B cell (primary cell): ENCODE data around the gene KDM3B. TPM values are rescaled to one million over a fixed set of nuclear protein-coding genes. Genes with fewer than 3 reads are reported as not detected.

Source experiments
- ATAC-seq: fragments of 200-7000 bp; cut with Tn5 transposase; one replicate; pipeline ENCODE4 v1.10.0; 2021; ENCODE audit warnings: low read depth, mild to moderate bottlenecking, moderate number of reproducible peaks, moderate library complexity
- CTCF ChIA-PET: fragments of 350-600 bp; sonication (Branson Sonifier 250); formaldehyde crosslinking; loops from one replicate; lab custom pipeline; 2021; ENCODE audit warnings: antibody characterized with exemption, inconsistent platforms; lab: Charles Lee
- POLR2A ChIA-PET: fragments of 350-600 bp; sonication (Branson Sonifier 250); formaldehyde crosslinking; loops from one replicate; lab custom pipeline; 2021; ENCODE audit warnings: antibody characterized with exemption; lab: Charles Lee
- DNase-seq: peaks from one replicate; pipeline ENCODE4 v3.0.0; 2013
- H2AFZ ChIP-seq: 2 replicates; pipeline ENCODE4 v1.6.1; 2012; ENCODE audit warnings: mild to moderate bottlenecking, low read depth, low read length; ENCODE audit not compliant: insufficient read depth, poor library complexity, severe bottlenecking
- H3K27ac ChIP-seq, 2 donors: 1 replicate in 1 of 2; 2 replicates in 1 of 2; pipeline ENCODE4 v1.5.1; 2012 to 2013; ENCODE audit warnings: low read length in 2 of 2, mild to moderate bottlenecking in 2 of 2, moderate library complexity in 1 of 2
- H3K27me3 ChIP-seq, 4 experiments: fragments of 200-600 bp in 1 of 4; sonication (generic) in 1 of 4; replicated peaks in 1 of 4; 1 replicate in 2 of 4; 2 replicates in 2 of 4; pipeline versions ENCODE4 v1.6.1 to v1.7.0; 2013 to 2016; ENCODE audit warnings: low read length in 3 of 4, mild to moderate bottlenecking in 2 of 4, mixed read lengths in 1 of 4, moderate library complexity in 1 of 4; ENCODE audit not compliant: insufficient read depth in 4 of 4, control insufficient read depth in 3 of 4; ENCODE audit errors: control extremely low read depth in 1 of 4
- H3K36me3 ChIP-seq, 2 experiments: replicated peaks in 1 of 2; 1 replicate in 1 of 2; 2 replicates in 1 of 2; pipeline versions ENCODE4 v1.6.1 to v1.7.1; 2013; ENCODE audit warnings: low read length in 1 of 2; ENCODE audit not compliant: insufficient read depth in 2 of 2, control insufficient read depth in 1 of 2; ENCODE audit errors: control extremely low read depth in 1 of 2, extremely low read depth in 1 of 2
- H3K4me1 ChIP-seq, 2 donors: fragments of 200-600 bp in 1 of 2; sonication (generic) in 1 of 2; 1 replicate in 1 of 2; 2 replicates in 1 of 2; pipeline versions ENCODE4 v1.5.1 to v1.6.1; 2013 to 2017; ENCODE audit warnings: low read length in 2 of 2; ENCODE audit not compliant: control insufficient read depth in 2 of 2, insufficient read depth in 2 of 2
- H3K4me2 ChIP-seq: replicated peaks from 2 replicates; pipeline ENCODE3; 2012; ENCODE audit warnings: mild to moderate bottlenecking, low read depth, low read length; ENCODE audit not compliant: poor library complexity, severe bottlenecking
- H3K4me3 ChIP-seq, 5 experiments: fragments of 200-600 bp in 1 of 5; sonication (generic) in 1 of 5; 1 replicate in 3 of 5; 2 replicates in 2 of 5; pipeline versions ENCODE4 v1.5.1 to v1.7.0; 2011 to 2016; ENCODE audit warnings: low read length in 4 of 5, mild to moderate bottlenecking in 4 of 5, low read depth in 2 of 5, control low read depth in 1 of 5, moderate library complexity in 1 of 5; ENCODE audit not compliant: insufficient read depth in 1 of 5; ENCODE audit errors: control extremely low read depth in 1 of 5, extremely low read depth in 1 of 5
- H3K79me2 ChIP-seq: fragments of 200-600 bp; sonication (generic); one replicate; pipeline ENCODE4 v1.6.0; 2016; ENCODE audit warnings: low read length; ENCODE audit not compliant: control insufficient read depth, insufficient read depth
- H3K9ac ChIP-seq: fragments of 200-600 bp; sonication (generic); 2 replicates; pipeline ENCODE4 v1.6.1; 2017; ENCODE audit warnings: mild to moderate bottlenecking, low read length, moderate library complexity
- H3K9me3 ChIP-seq, 3 donors: one replicate each; pipeline versions ENCODE4 v1.6.1 to v1.7.1; 2013; ENCODE audit warnings: low read length in 2 of 3; ENCODE audit not compliant: control insufficient read depth in 2 of 3, insufficient read depth in 1 of 3; ENCODE audit errors: control extremely low read depth in 1 of 3
- H4K20me1 ChIP-seq: 2 replicates; pipeline ENCODE4 v1.6.0; 2012; ENCODE audit warnings: mild to moderate bottlenecking, low read length; ENCODE audit not compliant: insufficient read depth, control insufficient read depth, poor library complexity, severe bottlenecking
- H3K27ac Mint-ChIP-seq: one replicate; pipeline ENCODE4 v1.8.0; 2021; ENCODE audit warnings: mixed read lengths
- H3K27me3 Mint-ChIP-seq: one replicate; pipeline ENCODE4 v1.8.0; 2021; ENCODE audit warnings: mixed read lengths
- H3K4me1 Mint-ChIP-seq: one replicate; pipeline ENCODE4 v1.8.0; 2021; ENCODE audit warnings: mixed read lengths
- H3K4me3 Mint-ChIP-seq: one replicate; pipeline ENCODE4 v1.8.0; 2021; ENCODE audit warnings: mixed read lengths
- H3K9me3 Mint-ChIP-seq: one replicate; pipeline ENCODE4 v1.8.0; 2022; ENCODE audit warnings: mixed read lengths; ENCODE audit not compliant: insufficient read depth
- CTCF ChIP-seq: fragments of 200-600 bp; IDR thresholded peaks from one replicate; pipeline ENCODE4 v1.8.0; 2022; ENCODE audit warnings: antibody characterized with exemption, mild to moderate bottlenecking
- EZH2 ChIP-seq: IDR thresholded peaks from 2 replicates; pipeline ENCODE4 v1.6.1; 2012; ENCODE audit warnings: borderline replicate concordance, low read depth, mild to moderate bottlenecking, moderate library complexity, low read length; ENCODE audit not compliant: insufficient read depth, poor library complexity, severe bottlenecking
- WGBS: methylation state at CpG from one replicate; pipeline ENCODE4 v1.1.5; 2013; ENCODE audit warnings: missing lambda C conversion rate; ENCODE audit not compliant: insufficient coverage; 5-methylcytosine and 5-hydroxymethylcytosine counted together
- intact Hi-C: fragments of 100-400 bp; cut with micrococcal nuclease; formaldehyde crosslinking; loops from one replicate; pipeline ENCODE4 v1.10.0; 2022
- polyA minus RNA-seq: library from RNA; depleted of rRNA, polyadenylated mRNA; stranded (reverse); fragments of >200 nt; gene quantifications from 2 replicates; pipeline ENCODE4 v1.2.3, GENCODE V29; 2012
- polyA plus RNA-seq: library from polyadenylated mRNA; depleted of rRNA; stranded (reverse); fragments of >200 nt; gene quantifications from 2 replicates; pipeline ENCODE4 v1.2.3, GENCODE V29; 2012
- total RNA-seq, 2 donors: library from RNA; stranded (reverse); fragments of 120-200 nt in 1 of 2; gene quantifications; 1 replicate in 1 of 2; 2 replicates in 1 of 2; pipeline versions ENCODE4 v1.2.3 to v1.2.4, GENCODE V29; 2013 to 2022

The KDM3B gene
- total RNA-seq (99.9 and 110 TPM in 2 replicates), polyA plus RNA-seq (41.8 and 59.8 TPM in 2 replicates), polyA minus RNA-seq (58.5 and 68.9 TPM in 2 replicates)
- total RNA-seq (2013): 62.5 TPM

- peak within 1 kb of the TSS; percentile 96 for H3K27ac Mint-ChIP-seq
- H3K9me3 Mint-ChIP-seq: no peaks in the 10 kb centered on the region
- no peaks in the 10 kb centered on the region for H3K27me3 Mint-ChIP-seq
- Histone ChIP-seq H2AFZ (peak within 1 kb of the TSS; percentile 74), H3K4me2 (peak within 1 kb of the TSS; percentile 73), H3K27ac (peak within 1 kb of the TSS; percentile 97), H3K79me2 (peaks cover 54% of the 10 kb centered on the region), H3K9ac (peak within 1 kb of the TSS; percentile 94), H3K4me1 (peaks cover 25 to 30% of the 10 kb centered on the region in 2 donors), H3K27me3 (no peaks in the 10 kb centered on the region), H3K36me3 (peaks cover 0 to 15% of the 10 kb centered on the region in 2 experiments), H3K4me3 (peak within 1 kb of the TSS; percentile 78 to 96 (median 89)), H4K20me1 (peaks cover 30% of the 10 kb centered on the region), H3K9me3 (peaks cover 0 to 7% (median 4%) of the 10 kb centered on the region in 3 donors)
- WGBS: 0% methylated on average over 17 of the region's 30 CpGs
- peak; percentile 94 for DNase-seq
- CTCF ChIA-PET: interaction anchor here (0.6 to 9.3 kb wide), 32 partner anchors 15 to 922 kb away, joined by 3 to 278 read pairs (median 4); partner anchors contain the start of genes BRD8, CDC23, CDC25C and CTNNA1
- H3K4me1 Mint-ChIP-seq: peaks cover 46% of the 10 kb centered on the region
- H3K4me3 Mint-ChIP-seq: peak within 1 kb of the TSS; percentile 95
- TF ChIP-seq CTCF (peak; percentile 90), EZH2 (no peak)
- intact Hi-C loops: loop anchor here (1.0 to 10.0 kb wide), 4 partner anchors 15 to 923 kb away; partner anchors contain the start of genes FAM13B and REEP2
- POLR2A ChIA-PET: interaction anchor here (0.6 to 4.9 kb wide), 7 partner anchors 14 to 599 kb away, joined by 3 to 107 read pairs (median 6); partner anchors contain the start of genes CDC25C, EGR1, ETF1 and FAM53C
- peak; percentile 86 for ATAC-seq
Observed at GRCh38 chr5:138352071-138352721, at the start of gene KDM3B. Gene KDM3B, plus strand, starts transcription at chr5:138352685. Its CDS starts 111 bp downstream, at chr5:138352796.

GRCh38 chr5:138303372-138303771, 49.1 kb upstream of the KDM3B start:
- ChIA-PET CTCF (no interaction called here), POLR2A (no interaction called here)
- ATAC-seq: no peak
- TF ChIP-seq EZH2 (no peak), CTCF (no peak)
- WGBS: 100% methylated on average over 5 of the region's 6 CpGs
- H3K27ac Mint-ChIP-seq: no peak overlapping the region
- intact Hi-C loops: no loop called here
- Histone ChIP-seq H3K36me3 (no peaks in the 10 kb centered on the region), H3K27me3 (no peaks in the 10 kb centered on the region), H3K4me2 (no peak overlapping the region), H3K79me2 (no peaks in the 10 kb centered on the region), H3K9me3 (peaks cover 0 to 6% (median 0%) of the 10 kb centered on the region in 3 donors), H2AFZ (no peak overlapping the region), H4K20me1 (no peaks in the 10 kb centered on the region), H3K9ac (no peak overlapping the region), H3K4me3 (no peak overlapping the region), H3K27ac (no peak overlapping the region), H3K4me1 (no peaks in the 10 kb centered on the region)
- no peaks in the 10 kb centered on the region for H3K4me1 Mint-ChIP-seq
- H3K4me3 Mint-ChIP-seq: no peak overlapping the region
- H3K27me3 Mint-ChIP-seq: no peaks in the 10 kb centered on the region
- no peaks in the 10 kb centered on the region for H3K9me3 Mint-ChIP-seq
- no peak for DNase-seq
